ENCODE results near the gene PABPN1. TPM values are rescaled to one million over a fixed set of nuclear protein-coding genes. Genes with fewer than 3 reads are reported as not detected.

The PABPN1 gene
- total RNA-seq, 1 experiment from 2014 or later = 287 TPM

- DNase-seq (ENCODE audit: low spot score) = no peak
- intact Hi-C loops (cut with micrococcal nuclease; ENCODE audit: unreplicated experiment) = no loop called here
- H3K4me1 ChIP-seq (ENCODE audit: insufficient read depth, low read length, poor library complexity, severe bottlenecking) = peaks cover 22% of the 10 kb centered on the region
- ChIA-PET POLR2A (ENCODE audit: low non-redundant PET) (no interaction called here), CTCF (interaction anchor here (0.6 kb wide), 1 partner anchor 40 kb away, joined by 5 read pairs; no protein-coding TSS in a partner anchor)
- no peaks in the 10 kb centered on the region for H3K9me3 ChIP-seq (ENCODE audit: low read depth, low read length, poor library complexity, severe bottlenecking)
- peaks cover 62% of the 10 kb centered on the region for H3K36me3 ChIP-seq (ENCODE audit: insufficient read depth, low read length, poor library complexity, severe bottlenecking)
- peak overlapping the region; percentile 7 for H3K27ac ChIP-seq (ENCODE audit: low read depth, low read length, poor library complexity, severe bottlenecking)
- TF ChIP-seq CTCF (conservative IDR thresholded peaks at IDR 0.05; ENCODE audit: low read depth, low read length) (peak; percentile 23; the same call in 1 of the 2 replicates), EZH2 (IDR thresholded peaks at IDR 0.05; ENCODE audit: borderline replicate concordance, low read depth, low read length, poor library complexity, severe bottlenecking) (no peak)
- H3K4me3 ChIP-seq (ENCODE audit: low read depth, low read length, poor library complexity, severe bottlenecking) = no peak overlapping the region
- H3K27me3 ChIP-seq (replicated peaks; ENCODE audit: insufficient read depth, low read depth, low read length, poor library complexity) = no peaks in the 10 kb centered on the region
- BruUV-seq (replicated peaks) = no TSS peak
Measured at GRCh38 chr14:23362200-23362599, 40.9 kb downstream of the PABPN1 start.

- Histone ChIP-seq H3K9me3 (ENCODE audit: low read depth, low read length, poor library complexity, severe bottlenecking) (no peaks in the 10 kb centered on the region), H3K27ac (ENCODE audit: low read depth, low read length, poor library complexity, severe bottlenecking) (peak overlapping the region; percentile 98), H3K27me3 (replicated peaks; ENCODE audit: insufficient read depth, low read depth, low read length, poor library complexity) (no peaks in the 10 kb centered on the region), H3K4me1 (ENCODE audit: insufficient read depth, low read length, poor library complexity, severe bottlenecking) (peaks cover 24% of the 10 kb centered on the region), H3K36me3 (ENCODE audit: insufficient read depth, low read length, poor library complexity, severe bottlenecking) (peaks cover 40% of the 10 kb centered on the region), H3K4me3 (ENCODE audit: low read depth, low read length, poor library complexity, severe bottlenecking) (peak overlapping the region; percentile 95)
- no peak for TF ChIP-seq EZH2 (IDR thresholded peaks at IDR 0.05; ENCODE audit: borderline replicate concordance, low read depth, low read length, poor library complexity, severe bottlenecking)
- TF ChIP-seq CTCF (conservative IDR thresholded peaks at IDR 0.05; ENCODE audit: low read depth, low read length) = no peak
- BruUV-seq (replicated peaks) = TSS peak; percentile 43
- POLR2A ChIA-PET (ENCODE audit: low non-redundant PET) = no interaction called here
- DNase-seq (ENCODE audit: low spot score) = peak; percentile 35
- CTCF ChIA-PET = no interaction called here
- intact Hi-C loops (cut with micrococcal nuclease; ENCODE audit: unreplicated experiment) = loop anchor here (5.0 kb wide), 1 partner anchor 42 kb away; the partner anchor contains the start of gene PABPN1
Measured at GRCh38 chr14:23364164-23365035, 43.1 kb downstream of the PABPN1 start.

- peaks cover 24% of the 10 kb centered on the region for H3K4me1 ChIP-seq (ENCODE audit: insufficient read depth, low read length, poor library complexity, severe bottlenecking)
- BruUV-seq (replicated peaks) = no TSS peak
- intact Hi-C loops (cut with micrococcal nuclease; ENCODE audit: unreplicated experiment) = loop anchor here (5.0 kb wide), 1 partner anchor 43 kb away; the partner anchor contains the start of gene PABPN1
- no peaks in the 10 kb centered on the region for H3K27me3 ChIP-seq (replicated peaks; ENCODE audit: insufficient read depth, low read depth, low read length, poor library complexity)
- H3K36me3 ChIP-seq (ENCODE audit: insufficient read depth, low read length, poor library complexity, severe bottlenecking) = peaks cover 32% of the 10 kb centered on the region
- ChIA-PET POLR2A (ENCODE audit: low non-redundant PET) (no interaction called here), CTCF (no interaction called here)
- TF ChIP-seq EZH2 (IDR thresholded peaks at IDR 0.05; ENCODE audit: borderline replicate concordance, low read depth, low read length, poor library complexity, severe bottlenecking) (no peak), CTCF (conservative IDR thresholded peaks at IDR 0.05; ENCODE audit: low read depth, low read length) (no peak)
- peak within 1 kb of the TSS; percentile 95 for H3K4me3 ChIP-seq (ENCODE audit: low read depth, low read length, poor library complexity, severe bottlenecking)
- H3K9me3 ChIP-seq (ENCODE audit: low read depth, low read length, poor library complexity, severe bottlenecking) = no peaks in the 10 kb centered on the region
- H3K27ac ChIP-seq (ENCODE audit: low read depth, low read length, poor library complexity, severe bottlenecking) = peak within 1 kb of the TSS; percentile 98
- peak; percentile 17 for DNase-seq (ENCODE audit: low spot score)
Measured at GRCh38 chr14:23365036-23365731, 43.9 kb downstream of the PABPN1 start, which contains the start of gene EFS. Gene EFS, minus strand, starts transcription at chr14:23365172. Its CDS starts 147 bp downstream, at chr14:23365025.

Measured in A673 (cell line).